ENCODE measurements around the gene TMEM108.
A peak's percentile ranks its signal among the peaks of the same experiment; 100 is the strongest.

The TMEM108 gene

DNA sequence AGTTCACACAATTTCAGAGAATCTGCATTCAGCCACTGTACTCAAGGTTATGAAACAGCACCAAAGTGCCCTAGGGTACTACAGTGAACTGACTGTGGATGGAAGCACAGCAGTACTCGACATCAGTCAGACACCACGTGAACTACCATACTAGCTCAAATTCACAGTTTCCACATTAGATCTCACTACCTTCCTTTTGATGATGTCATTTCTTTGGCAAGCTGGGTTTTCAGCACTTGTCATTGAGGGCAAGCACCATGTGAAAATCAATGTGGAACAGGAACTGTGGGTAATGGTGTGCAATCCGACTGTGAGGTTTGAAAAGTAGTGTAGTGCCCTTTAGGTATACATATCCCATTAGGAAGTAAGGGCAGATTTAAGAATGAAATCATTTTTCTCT is 251.1 kb downstream of the TMEM108 start:
- DNase-seq: no peak

DNA sequence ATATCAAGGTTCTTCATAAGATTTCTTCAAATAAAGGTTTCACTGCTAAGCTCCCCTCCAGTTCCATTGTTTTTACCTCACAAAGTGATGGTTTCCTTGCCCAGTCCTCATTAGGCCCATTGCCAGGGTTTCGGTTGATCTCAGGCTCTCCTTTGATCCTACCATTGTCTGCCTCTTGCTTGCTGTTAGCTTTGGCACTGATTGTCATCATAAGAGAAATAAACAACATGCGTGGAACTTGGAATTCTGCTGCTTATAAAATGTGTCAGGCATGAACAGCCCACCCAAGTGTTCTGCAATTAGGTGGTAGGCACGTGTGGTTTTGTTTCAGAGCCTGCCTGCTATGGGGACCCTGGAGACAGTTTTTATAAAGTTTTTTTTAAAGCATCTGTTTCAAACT is 254.1 kb downstream of the TMEM108 start:
- DNase-seq: no peak

GRCh38 chr3:133293397-133294110 is 255.4 kb downstream of the TMEM108 start:
- DNase-seq: no peak

DNA sequence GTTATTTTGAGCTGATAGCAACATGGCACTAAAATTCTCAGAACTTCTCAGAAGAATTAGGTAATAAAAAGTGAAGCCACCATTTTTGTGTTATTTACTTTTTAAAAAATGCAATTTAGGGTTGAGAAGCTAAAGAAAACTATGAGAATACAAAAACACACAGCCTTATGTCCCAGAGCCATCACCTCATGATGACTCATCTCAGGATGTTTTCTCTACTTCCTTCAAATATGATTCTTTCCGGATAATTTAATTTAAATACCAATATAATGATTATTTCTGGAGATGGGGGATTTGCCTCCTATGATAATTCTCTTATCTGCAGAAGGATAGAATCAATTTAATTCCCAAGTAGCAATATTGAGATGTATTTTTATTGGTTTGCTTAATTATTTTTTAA is 256.1 kb downstream of the TMEM108 start:
- no peak for DNase-seq

- peak; percentile 57 for DNase-seq
Observed at GRCh38 chr3:133295199-133295901, 257.2 kb downstream of the TMEM108 start.

DNA sequence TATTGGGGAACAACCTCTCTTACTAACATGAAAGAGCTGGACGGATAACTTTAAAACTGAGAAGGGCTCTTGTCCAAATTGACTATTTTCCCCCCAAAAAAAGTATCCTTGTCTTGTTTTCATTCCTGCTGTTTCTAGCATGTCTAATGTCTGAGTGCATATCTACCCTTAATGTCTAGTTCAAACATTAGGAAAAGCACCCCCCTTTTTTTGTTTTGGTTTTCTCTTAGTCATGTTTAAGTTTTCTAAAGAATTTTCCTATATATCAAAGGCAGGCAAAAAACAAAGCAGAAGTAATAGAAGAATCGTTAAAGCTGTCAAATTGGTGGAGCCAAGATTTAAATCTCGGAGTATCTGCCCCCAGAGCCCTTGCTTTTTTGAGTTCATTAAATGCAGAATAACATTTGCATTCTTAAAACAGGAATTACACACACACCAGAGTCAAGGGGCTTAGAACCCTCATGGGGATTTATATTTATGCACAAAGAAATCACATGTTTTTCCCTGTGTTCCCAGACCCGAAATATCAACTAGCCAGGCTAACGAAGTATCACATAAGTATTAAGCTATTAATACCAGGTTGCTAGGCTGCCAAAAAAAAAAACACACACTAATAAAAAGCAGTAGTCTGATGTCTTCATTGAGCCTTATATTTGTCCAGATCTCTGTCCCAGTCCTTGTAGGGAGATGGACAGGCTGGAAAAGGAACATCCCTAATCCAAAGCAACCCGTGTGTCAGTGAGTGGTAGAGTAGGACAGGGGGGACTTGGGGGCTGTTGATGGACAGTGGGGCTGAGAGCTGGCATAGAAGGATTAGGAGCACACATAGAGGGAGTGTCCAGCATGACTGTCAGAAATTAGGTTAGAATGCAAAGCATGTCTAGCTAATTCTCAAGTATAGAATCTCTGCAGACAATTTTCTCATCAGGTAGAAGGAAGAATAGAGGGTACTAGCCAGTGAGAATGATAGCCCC is 258.0 kb downstream of the TMEM108 start:
- DNase-seq: peak; percentile 48

DNA sequence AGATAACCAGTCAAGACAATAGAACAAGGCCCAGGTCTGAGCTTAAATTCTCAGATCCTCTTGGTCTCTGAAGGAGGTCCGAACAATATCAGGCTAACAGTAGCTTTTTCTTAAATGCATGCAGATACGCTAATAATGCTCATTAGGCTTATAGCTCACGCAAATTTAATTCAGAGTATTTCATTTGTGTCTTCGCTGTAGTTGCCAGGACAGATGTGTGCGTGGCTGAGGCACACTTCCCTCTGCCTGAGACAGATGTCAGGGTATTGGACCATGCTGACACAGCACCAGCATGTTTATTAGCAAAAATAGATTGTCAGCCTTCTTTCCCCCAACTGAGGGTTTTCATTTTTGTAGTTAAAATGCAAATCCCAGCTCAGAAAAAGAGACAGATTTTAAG is 258.8 kb downstream of the TMEM108 start:
- DNase-seq: no peak

- DNase-seq: no peak
Observed at GRCh38 chr3:133300102-133300501, 261.9 kb downstream of the TMEM108 start.

DNA sequence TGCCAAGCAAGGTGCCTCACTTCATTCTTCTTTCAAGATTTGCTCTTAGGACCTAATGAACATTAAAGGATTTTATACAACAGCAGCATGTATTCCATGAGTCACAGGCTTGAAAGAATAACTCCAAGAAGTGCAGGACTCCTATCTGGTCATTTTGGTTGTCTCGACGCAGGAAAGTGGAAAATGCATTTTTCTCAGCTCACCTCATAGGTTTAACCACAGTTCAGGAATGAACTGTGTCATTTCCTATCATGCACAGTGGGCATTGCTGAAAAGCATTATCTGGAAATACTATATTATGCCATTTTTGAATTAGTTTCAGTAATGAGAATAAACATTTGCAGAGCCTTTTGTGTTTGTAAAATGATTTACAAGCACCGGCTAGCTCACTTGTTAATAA is 263.0 kb downstream of the TMEM108 start:
- peak; percentile 88 for DNase-seq

- no peak for DNase-seq
Observed at GRCh38 chr3:133301731-133302130, 263.5 kb downstream of the TMEM108 start.

- DNase-seq: no peak
Observed at GRCh38 chr3:133303430-133303829, 265.2 kb downstream of the TMEM108 start.

DNA sequence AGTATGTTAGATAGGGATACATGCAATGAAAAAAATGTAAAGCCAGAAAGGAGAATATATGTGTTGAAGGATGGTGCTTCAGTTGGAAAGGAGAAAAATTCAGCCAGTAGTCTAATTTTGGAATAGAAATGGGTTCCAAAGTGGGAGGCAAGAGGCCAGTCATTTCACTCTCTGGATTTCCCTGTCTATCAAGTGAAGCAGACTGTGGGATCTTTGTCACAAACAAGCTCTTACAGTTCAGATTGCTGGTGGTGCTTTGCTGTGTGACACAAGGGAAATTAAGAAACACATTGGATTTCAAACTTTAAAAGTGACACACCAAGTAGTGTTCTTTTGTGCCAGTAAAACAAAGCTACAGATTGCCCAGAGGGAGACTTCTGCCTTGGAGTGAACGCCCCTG is 279.7 kb downstream of the TMEM108 start:
- DNase-seq: no peak

GRCh38 chr3:133328373-133328772 is 290.2 kb downstream of the TMEM108 start:
- DNase-seq: no peak

DNA sequence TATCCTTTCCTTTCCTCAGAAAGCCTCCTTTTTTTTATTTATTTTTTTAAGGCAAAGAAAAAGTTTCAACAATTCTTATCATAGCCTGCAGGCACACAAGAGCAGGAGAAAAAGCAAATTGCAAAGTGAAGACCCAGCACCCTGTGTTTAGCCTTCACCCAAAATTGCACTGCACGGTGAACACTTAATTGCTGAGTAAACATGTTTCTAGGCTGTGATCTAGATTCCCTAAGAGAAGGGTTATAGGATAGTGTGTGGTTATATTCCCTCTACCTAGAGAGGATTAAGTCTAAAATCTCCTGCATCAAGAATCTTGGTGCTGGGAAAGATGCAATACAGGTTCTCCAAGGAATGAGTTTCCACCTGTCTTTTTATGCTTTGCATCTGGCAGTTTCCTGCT is 291.4 kb downstream of the TMEM108 start:
- no peak for DNase-seq

DNA sequence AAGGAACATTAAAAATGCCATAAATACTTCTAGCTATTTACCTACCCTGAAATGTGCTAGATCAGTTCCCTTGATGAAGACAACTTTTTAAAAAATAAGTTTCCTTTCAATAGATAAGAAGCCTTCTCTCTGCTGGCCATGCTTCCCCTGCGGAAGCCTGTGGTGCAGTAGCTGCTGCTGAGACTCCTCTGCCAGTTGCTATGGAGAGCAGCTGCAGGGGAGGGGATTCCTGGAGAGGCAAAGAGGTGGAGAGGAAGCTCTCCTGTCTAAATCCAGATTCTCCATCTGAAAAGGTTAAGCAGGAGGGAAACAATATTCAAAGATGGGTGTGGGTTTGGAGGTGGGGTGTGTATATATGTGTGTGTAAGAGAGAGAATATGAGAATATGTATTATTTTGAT is 291.9 kb downstream of the TMEM108 start:
- no peak for DNase-seq

DNA sequence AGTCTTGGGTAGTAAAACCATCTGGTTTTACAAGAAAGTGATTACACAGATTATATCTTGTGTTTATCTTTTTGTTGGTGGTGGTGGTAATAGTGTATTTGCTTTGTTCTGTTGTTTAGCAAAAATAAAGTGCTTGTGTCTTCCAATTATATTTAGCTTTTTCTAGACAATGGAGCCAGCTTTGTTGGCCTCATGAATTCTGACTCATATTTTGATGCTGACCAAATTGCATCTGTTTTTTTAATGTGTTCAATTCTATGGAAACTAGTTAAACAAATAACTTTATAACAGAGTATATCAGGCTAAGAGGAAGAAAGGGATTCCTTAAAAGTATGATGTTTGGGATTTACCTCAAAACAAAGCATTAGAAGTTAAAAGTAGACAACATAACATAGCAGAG is 292.3 kb downstream of the TMEM108 start:
- DNase-seq: no peak

DNA sequence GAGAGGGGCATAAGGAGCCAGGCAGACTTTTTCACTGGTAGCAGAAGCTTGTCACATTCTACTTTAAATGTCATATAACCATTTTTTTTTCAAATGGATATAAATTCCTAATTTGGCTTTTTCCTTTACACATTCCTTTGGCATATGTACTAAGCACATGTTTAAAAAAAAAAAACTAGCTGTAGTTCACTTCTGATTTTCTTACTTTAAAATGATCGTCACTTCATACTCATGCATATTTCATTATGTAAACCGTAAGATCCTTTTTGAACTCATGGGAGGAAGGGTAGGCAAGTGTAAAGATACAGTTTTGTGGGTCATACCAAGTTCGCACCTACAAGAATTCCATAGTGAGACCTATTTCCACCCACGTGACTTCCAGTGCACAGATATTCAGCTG is 316.5 kb downstream of the TMEM108 start:
- no peak for DNase-seq

DNA sequence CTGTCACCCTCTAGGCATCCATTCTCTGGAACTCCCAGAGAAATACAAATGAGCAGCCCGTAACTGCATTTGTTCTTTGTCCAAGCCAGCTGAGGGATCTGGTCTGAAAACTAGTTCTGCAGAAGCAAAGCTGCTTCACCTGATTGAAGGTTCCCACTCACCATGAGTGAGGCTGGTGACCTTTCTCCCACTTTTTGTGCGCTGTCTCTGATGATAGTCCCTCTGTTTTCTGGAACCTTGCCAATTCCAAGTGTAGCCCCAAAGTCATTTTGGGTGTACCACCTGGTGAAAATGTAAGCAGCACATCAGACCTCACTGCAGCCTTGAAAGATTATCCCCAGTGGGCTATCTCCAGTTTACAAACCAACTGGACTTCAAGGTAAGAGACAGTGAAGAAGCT is 322.3 kb downstream of the TMEM108 start:
- no peak for DNase-seq

DNA sequence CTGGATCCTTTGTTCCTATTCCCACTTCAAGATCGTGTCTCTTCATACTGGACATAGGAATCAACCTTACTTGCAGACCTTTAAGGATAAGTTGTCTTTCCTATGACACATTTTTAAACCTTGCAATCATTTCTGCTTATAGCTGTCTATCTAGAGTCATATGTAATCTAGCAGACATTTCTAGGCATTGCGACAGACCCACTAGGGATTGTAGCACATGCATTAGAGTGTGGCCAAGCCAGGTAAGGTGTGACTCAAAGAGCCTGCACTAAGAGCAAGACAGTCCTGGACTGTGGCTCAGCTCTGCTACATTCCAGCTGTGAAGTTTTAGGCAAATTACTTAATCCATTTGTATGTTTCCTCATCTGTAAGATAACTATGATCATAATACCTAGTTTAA is 322.8 kb downstream of the TMEM108 start:
- DNase-seq: no peak

GRCh38 chr3:133361435-133361834 is 323.2 kb downstream of the TMEM108 start:
- DNase-seq: no peak

- DNase-seq: no peak
Observed at GRCh38 chr3:133362539-133362938, 324.3 kb downstream of the TMEM108 start.

DNA sequence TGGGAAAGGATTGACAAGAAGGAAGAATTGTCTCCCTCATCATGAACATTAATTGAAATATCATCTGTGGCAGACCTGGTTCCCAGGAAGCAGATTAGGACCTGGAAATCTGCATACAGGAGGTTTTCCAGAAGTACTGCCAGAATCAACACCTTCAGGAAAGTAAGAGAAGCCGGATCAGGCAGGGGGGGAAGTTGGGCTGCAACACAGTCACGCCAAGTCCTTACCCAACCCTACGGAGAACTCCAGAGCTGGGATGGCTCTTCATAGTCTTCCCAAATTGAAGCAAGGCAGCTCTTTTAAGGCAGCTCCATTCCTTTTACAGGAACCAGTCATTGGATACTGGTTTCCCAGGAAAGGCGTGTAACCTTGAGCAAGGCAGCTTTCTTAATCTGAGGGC is 326.5 kb downstream of the TMEM108 start:
- no peak for DNase-seq

GRCh38 chr3:133366921-133367320 is 328.7 kb downstream of the TMEM108 start:
- DNase-seq: no peak

DNA sequence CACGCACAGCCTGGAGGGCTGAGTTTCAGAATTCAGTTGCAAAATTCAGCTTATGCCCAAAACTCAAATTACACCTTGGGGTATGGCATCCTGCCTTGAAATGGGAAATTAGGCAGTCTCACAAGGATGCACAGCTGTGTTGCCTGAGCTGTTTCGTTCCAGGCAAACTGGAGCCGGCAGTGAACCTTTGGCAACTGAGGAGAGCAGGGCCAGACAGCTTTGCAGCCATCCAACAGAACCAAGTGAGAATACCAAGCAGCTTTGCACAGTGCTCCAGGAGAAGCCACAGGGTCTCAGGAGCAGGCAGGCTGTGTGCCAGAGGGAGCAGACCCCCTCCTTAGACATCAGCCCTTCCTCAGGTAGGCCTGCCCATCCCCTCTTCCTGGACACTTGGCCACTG is 329.2 kb downstream of the TMEM108 start:
- no peak for DNase-seq
